ENCODE data around the gene ATP2A3. TPM values are rescaled to one million over a fixed set of nuclear protein-coding genes. Genes with fewer than 3 reads are reported as not detected.

Gene ATP2A3
- total RNA-seq, 1 donor from 2014 or later = 1.7 TPM

- Mint-ChIP-seq H3K27me3 (ENCODE audit: low read depth) (peaks cover 15% of the 10 kb centered on the region), H3K4me3 (ENCODE audit: unreplicated experiment) (no peak overlapping the region), H3K9me3 (ENCODE audit: low read depth) (no peaks in the 10 kb centered on the region), H3K4me1 (ENCODE audit: low read depth) (peaks cover 20% of the 10 kb centered on the region), H3K36me3 (ENCODE audit: low read depth) (no peaks in the 10 kb centered on the region), H3K27ac (ENCODE audit: unreplicated experiment) (no peak overlapping the region)
- TF ChIP-seq, protein P1, sequence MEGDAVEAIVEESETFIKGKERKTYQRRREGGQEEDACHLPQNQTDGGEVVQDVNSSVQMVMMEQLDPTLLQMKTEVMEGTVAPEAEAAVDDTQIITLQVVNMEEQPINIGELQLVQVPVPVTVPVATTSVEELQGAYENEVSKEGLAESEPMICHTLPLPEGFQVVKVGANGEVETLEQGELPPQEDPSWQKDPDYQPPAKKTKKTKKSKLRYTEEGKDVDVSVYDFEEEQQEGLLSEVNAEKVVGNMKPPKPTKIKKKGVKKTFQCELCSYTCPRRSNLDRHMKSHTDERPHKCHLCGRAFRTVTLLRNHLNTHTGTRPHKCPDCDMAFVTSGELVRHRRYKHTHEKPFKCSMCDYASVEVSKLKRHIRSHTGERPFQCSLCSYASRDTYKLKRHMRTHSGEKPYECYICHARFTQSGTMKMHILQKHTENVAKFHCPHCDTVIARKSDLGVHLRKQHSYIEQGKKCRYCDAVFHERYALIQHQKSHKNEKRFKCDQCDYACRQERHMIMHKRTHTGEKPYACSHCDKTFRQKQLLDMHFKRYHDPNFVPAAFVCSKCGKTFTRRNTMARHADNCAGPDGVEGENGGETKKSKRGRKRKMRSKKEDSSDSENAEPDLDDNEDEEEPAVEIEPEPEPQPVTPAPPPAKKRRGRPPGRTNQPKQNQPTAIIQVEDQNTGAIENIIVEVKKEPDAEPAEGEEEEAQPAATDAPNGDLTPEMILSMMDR (IDR thresholded peaks at IDR 0.05) = no peak
- no peak for DNase-seq (ENCODE audit: low spot score)
Observed at GRCh38 chr17:3957735-3958599, 6.3 kb downstream of the ATP2A3 start.

DNA sequence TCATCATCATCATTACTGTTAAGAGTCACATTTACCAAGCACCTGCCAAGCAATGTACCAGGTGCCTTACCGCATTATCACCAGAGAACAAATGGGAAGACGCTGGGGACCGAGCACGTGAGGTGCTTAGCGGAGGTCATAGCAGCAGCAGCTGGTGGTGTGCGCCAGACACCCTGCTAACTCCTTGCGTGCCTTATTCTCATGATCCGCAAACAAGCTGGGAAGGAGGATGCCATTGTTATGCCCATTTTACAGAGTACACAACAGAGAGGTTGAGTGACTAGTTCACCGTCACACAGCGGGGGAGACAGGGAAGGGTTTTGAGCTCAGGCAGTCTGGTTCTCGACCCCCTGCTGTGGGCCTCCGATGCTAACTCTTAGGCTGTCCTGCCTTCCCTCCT is 7.3 kb downstream of the ATP2A3 start:
- peaks cover 7% of the 10 kb centered on the region for H3K27me3 Mint-ChIP-seq (ENCODE audit: low read depth)
- TF ChIP-seq, protein P1 (IDR thresholded peaks at IDR 0.05) = no peak
- no peak overlapping the region for H3K4me3 Mint-ChIP-seq (ENCODE audit: unreplicated experiment)
- H3K36me3 Mint-ChIP-seq (ENCODE audit: low read depth) = no peaks in the 10 kb centered on the region
- no peak overlapping the region for H3K27ac Mint-ChIP-seq (ENCODE audit: unreplicated experiment)
- H3K9me3 Mint-ChIP-seq (ENCODE audit: low read depth) = no peaks in the 10 kb centered on the region
- DNase-seq (ENCODE audit: low spot score) = no peak
- peaks cover 11% of the 10 kb centered on the region for H3K4me1 Mint-ChIP-seq (ENCODE audit: low read depth)

- TF ChIP-seq, protein P1 (IDR thresholded peaks at IDR 0.05) = no peak
- H3K9me3 Mint-ChIP-seq (ENCODE audit: low read depth) = no peaks in the 10 kb centered on the region
- no peak overlapping the region for H3K4me3 Mint-ChIP-seq (ENCODE audit: unreplicated experiment)
- H3K27me3 Mint-ChIP-seq (ENCODE audit: low read depth) = peaks cover 5% of the 10 kb centered on the region
- no peak for DNase-seq (ENCODE audit: low spot score)
- H3K36me3 Mint-ChIP-seq (ENCODE audit: low read depth) = no peaks in the 10 kb centered on the region
- H3K4me1 Mint-ChIP-seq (ENCODE audit: low read depth) = peaks cover 11% of the 10 kb centered on the region
- no peak overlapping the region for H3K27ac Mint-ChIP-seq (ENCODE audit: unreplicated experiment)
Observed at GRCh38 chr17:3956327-3956957, 7.8 kb downstream of the ATP2A3 start.

DNA sequence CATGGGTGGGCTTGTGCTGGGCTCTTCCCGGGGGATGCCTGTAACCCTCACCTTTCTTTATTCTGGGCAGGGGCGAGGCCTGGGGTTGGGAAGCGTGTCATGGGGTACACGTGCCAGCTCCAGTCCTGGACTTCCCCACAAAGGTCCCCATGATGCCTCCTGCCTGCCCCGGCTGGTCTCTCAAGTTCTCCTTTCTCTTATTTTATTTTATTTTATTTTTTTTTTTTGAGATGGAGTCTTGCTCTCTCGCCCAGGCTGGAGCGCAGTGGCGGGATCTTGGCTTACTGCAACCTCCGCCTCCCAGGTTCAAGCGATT is 8.6 kb downstream of the ATP2A3 start:
- Mint-ChIP-seq H3K27me3 (ENCODE audit: low read depth) (peaks cover 2% of the 10 kb centered on the region), H3K4me1 (ENCODE audit: low read depth) (peaks cover 7% of the 10 kb centered on the region), H3K4me3 (ENCODE audit: unreplicated experiment) (no peak overlapping the region), H3K36me3 (ENCODE audit: low read depth) (no peaks in the 10 kb centered on the region), H3K27ac (ENCODE audit: unreplicated experiment) (no peak overlapping the region), H3K9me3 (ENCODE audit: low read depth) (no peaks in the 10 kb centered on the region)
- no peak for DNase-seq (ENCODE audit: low spot score)
- TF ChIP-seq, protein P1 (IDR thresholded peaks at IDR 0.05) = no peak

GRCh38 chr17:3954976-3955672 is 9.1 kb downstream of the ATP2A3 start:
- peaks cover 6% of the 10 kb centered on the region for H3K4me1 Mint-ChIP-seq (ENCODE audit: low read depth)
- TF ChIP-seq, protein P1 (IDR thresholded peaks at IDR 0.05) = no peak
- DNase-seq (ENCODE audit: low spot score) = no peak
- no peak overlapping the region for H3K4me3 Mint-ChIP-seq (ENCODE audit: unreplicated experiment)
- no peaks in the 10 kb centered on the region for H3K9me3 Mint-ChIP-seq (ENCODE audit: low read depth)
- no peak overlapping the region for H3K27ac Mint-ChIP-seq (ENCODE audit: unreplicated experiment)
- H3K27me3 Mint-ChIP-seq (ENCODE audit: low read depth) = peaks cover 2% of the 10 kb centered on the region
- H3K36me3 Mint-ChIP-seq (ENCODE audit: low read depth) = no peaks in the 10 kb centered on the region
